ENCODE results near the gene ZNG1B. TPM values are rescaled to one million over a fixed set of nuclear protein-coding genes. Genes with fewer than 3 reads are reported as not detected.
"Not testable (repeated sequence)": the region's sequence is repeated elsewhere in the genome, so short reads cannot be mapped to it uniquely, and the experiment has no call there.

The ZNG1B gene
- total RNA-seq, 1 donor from 2014 or later = 48.5 TPM

- intact Hi-C loops (cut with micrococcal nuclease) = loop anchor here (5.0 kb wide), 1 partner anchor 39 kb away; no protein-coding TSS in a partner anchor
- DNase-seq; H3K9me3 Mint-ChIP-seq; H3K27me3 Mint-ChIP-seq; H3K4me1 Mint-ChIP-seq; POLR2A ChIA-PET; H3K36me3 Mint-ChIP-seq (ENCODE audit: low read depth); H3K27ac Mint-ChIP-seq; H3K4me3 Mint-ChIP-seq; CTCF ChIA-PET; ATAC-seq (ENCODE audit: low read depth): not testable (repeated sequence)
Observed at GRCh38 chr2:113431773-113432172, 5.7 kb upstream of the ZNG1B start.

GRCh38 chr2:113433468-113433867 is 4.0 kb upstream of the ZNG1B start:
- H3K36me3 Mint-ChIP-seq (ENCODE audit: low read depth); CTCF ChIA-PET; DNase-seq; H3K9me3 Mint-ChIP-seq; H3K4me3 Mint-ChIP-seq; ATAC-seq (ENCODE audit: low read depth); POLR2A ChIA-PET; H3K27me3 Mint-ChIP-seq; H3K27ac Mint-ChIP-seq: not testable (repeated sequence)
- peaks cover 11% of the 10 kb centered on the region for H3K4me1 Mint-ChIP-seq
- intact Hi-C loops (cut with micrococcal nuclease) = loop anchor here (5.0 kb wide), 1 partner anchor 41 kb away; no protein-coding TSS in a partner anchor

- POLR2A ChIA-PET; intact Hi-C loops (cut with micrococcal nuclease); ATAC-seq (ENCODE audit: low read depth); H3K36me3 Mint-ChIP-seq (ENCODE audit: low read depth); H3K4me3 Mint-ChIP-seq; H3K4me1 Mint-ChIP-seq; H3K9me3 Mint-ChIP-seq; H3K27ac Mint-ChIP-seq; CTCF ChIA-PET; DNase-seq; H3K27me3 Mint-ChIP-seq: not testable (repeated sequence)
Observed at GRCh38 chr2:113465770-113466169, 28.3 kb downstream of the ZNG1B start.

GRCh38 chr2:113476688-113477368 is 39.3 kb downstream of the ZNG1B start:
- H3K36me3 Mint-ChIP-seq (ENCODE audit: low read depth); H3K4me1 Mint-ChIP-seq; H3K27ac Mint-ChIP-seq; DNase-seq; CTCF ChIA-PET; ATAC-seq (ENCODE audit: low read depth); H3K27me3 Mint-ChIP-seq; intact Hi-C loops (cut with micrococcal nuclease); H3K9me3 Mint-ChIP-seq; H3K4me3 Mint-ChIP-seq; POLR2A ChIA-PET: not testable (repeated sequence)

GRCh38 chr2:113496527-113496926 is 59.0 kb downstream of the ZNG1B start:
- H3K36me3 Mint-ChIP-seq (ENCODE audit: low read depth); intact Hi-C loops (cut with micrococcal nuclease); H3K27me3 Mint-ChIP-seq; H3K27ac Mint-ChIP-seq; POLR2A ChIA-PET; H3K9me3 Mint-ChIP-seq; H3K4me1 Mint-ChIP-seq; CTCF ChIA-PET; ATAC-seq (ENCODE audit: low read depth); H3K4me3 Mint-ChIP-seq; DNase-seq: not testable (repeated sequence)

GRCh38 chr2:113498365-113498764 is 60.9 kb downstream of the ZNG1B start, which contains the start of gene FOXD4L1:
Gene FOXD4L1, plus strand, starts transcription at chr2:113498665. Its CDS starts 592 bp downstream, at chr2:113499257.
- H3K36me3 Mint-ChIP-seq (ENCODE audit: low read depth); H3K9me3 Mint-ChIP-seq; H3K4me1 Mint-ChIP-seq; POLR2A ChIA-PET; H3K27me3 Mint-ChIP-seq; intact Hi-C loops (cut with micrococcal nuclease); H3K4me3 Mint-ChIP-seq; DNase-seq; CTCF ChIA-PET; H3K27ac Mint-ChIP-seq; ATAC-seq (ENCODE audit: low read depth): not testable (repeated sequence)

- H3K27me3 Mint-ChIP-seq; CTCF ChIA-PET; H3K4me1 Mint-ChIP-seq; H3K9me3 Mint-ChIP-seq; H3K4me3 Mint-ChIP-seq; POLR2A ChIA-PET; H3K27ac Mint-ChIP-seq; H3K36me3 Mint-ChIP-seq (ENCODE audit: low read depth); DNase-seq; intact Hi-C loops (cut with micrococcal nuclease); ATAC-seq (ENCODE audit: low read depth): not testable (repeated sequence)
Observed at GRCh38 chr2:113499019-113499885, 61.8 kb downstream of the ZNG1B start.

- H3K36me3 Mint-ChIP-seq (ENCODE audit: low read depth); DNase-seq; H3K4me1 Mint-ChIP-seq; intact Hi-C loops (cut with micrococcal nuclease); CTCF ChIA-PET; ATAC-seq (ENCODE audit: low read depth); H3K4me3 Mint-ChIP-seq; H3K9me3 Mint-ChIP-seq; H3K27ac Mint-ChIP-seq; POLR2A ChIA-PET; H3K27me3 Mint-ChIP-seq: not testable (repeated sequence)
Observed at GRCh38 chr2:113499886-113500722, 62.6 kb downstream of the ZNG1B start.

GRCh38 chr2:113500723-113501038 is 63.2 kb downstream of the ZNG1B start:
- H3K27ac Mint-ChIP-seq; H3K4me3 Mint-ChIP-seq; H3K4me1 Mint-ChIP-seq; intact Hi-C loops (cut with micrococcal nuclease); H3K9me3 Mint-ChIP-seq; ATAC-seq (ENCODE audit: low read depth); H3K27me3 Mint-ChIP-seq; CTCF ChIA-PET; H3K36me3 Mint-ChIP-seq (ENCODE audit: low read depth); DNase-seq; POLR2A ChIA-PET: not testable (repeated sequence)

GRCh38 chr2:113502216-113503093 is 65.0 kb downstream of the ZNG1B start:
- CTCF ChIA-PET; H3K9me3 Mint-ChIP-seq; POLR2A ChIA-PET; DNase-seq; H3K4me1 Mint-ChIP-seq; H3K4me3 Mint-ChIP-seq; intact Hi-C loops (cut with micrococcal nuclease); H3K27ac Mint-ChIP-seq; H3K27me3 Mint-ChIP-seq; H3K36me3 Mint-ChIP-seq (ENCODE audit: low read depth): not testable (repeated sequence)
- ATAC-seq (ENCODE audit: low read depth) = peak; percentile 18

Data from activated B cell treated with CpG ODN at 0.5 μM for 24 hours (primary cell).